AG04450 (cell line): ENCODE results near the gene SDCBP2. TPM values are rescaled to one million over a fixed set of nuclear protein-coding genes. Genes with fewer than 3 reads are reported as not detected.

Source experiments
- CTCF ChIA-PET: fragments of 300-600, 350-600 bp; formaldehyde crosslinking; extraction: SDS; loops from one replicate; lab custom pipeline; 2022; ENCODE audit warnings: antibody characterized with exemption, inconsistent platforms; lab: Charles Lee
- POLR2A ChIA-PET: fragments of 350-600 bp; formaldehyde crosslinking; extraction: SDS; loops from one replicate; lab custom pipeline; 2021; ENCODE audit warnings: antibody characterized with exemption, inconsistent platforms; lab: Yijun Ruan, JAX
- DNase-seq: peaks from one replicate; pipeline ENCODE4 v3.0.0-alpha.2; 2011; ENCODE audit warnings: low read depth, low spot score
- H3K27ac ChIP-seq: one replicate; pipeline ENCODE4 v1.5.1; 2012; ENCODE audit warnings: low read depth, low read length, control low read depth
- H3K27me3 ChIP-seq: one replicate; pipeline ENCODE4 v1.6.0; 2012; ENCODE audit warnings: low read length; ENCODE audit not compliant: control insufficient read depth, insufficient read depth
- H3K4me3 ChIP-seq: 2 replicates; pipeline ENCODE4 v1.5.1; 2011; ENCODE audit warnings: mild to moderate bottlenecking, low read depth, low read length, control low read depth
- H3K9me3 ChIP-seq: 2 replicates; pipeline ENCODE4 v1.5.1; 2012; ENCODE audit warnings: low read length; ENCODE audit not compliant: control insufficient read depth, insufficient read depth
- polyA plus RNA-seq: library from polyadenylated mRNA; depleted of rRNA; stranded (reverse); fragments of >200 nt; gene quantifications from 2 replicates; pipeline ENCODE4 v1.2.3, GENCODE V29; 2011
- TF ChIP-seq, protein P1 (sequence below): IDR thresholded peaks from 2 replicates; pipeline ENCODE4 v1.5.1; 2011; ENCODE audit warnings: low read depth, low read length, control low read depth, inconsistent platforms

The SDCBP2 gene
- polyA plus RNA-seq, 1 experiment: 2.0 TPM

DNA sequence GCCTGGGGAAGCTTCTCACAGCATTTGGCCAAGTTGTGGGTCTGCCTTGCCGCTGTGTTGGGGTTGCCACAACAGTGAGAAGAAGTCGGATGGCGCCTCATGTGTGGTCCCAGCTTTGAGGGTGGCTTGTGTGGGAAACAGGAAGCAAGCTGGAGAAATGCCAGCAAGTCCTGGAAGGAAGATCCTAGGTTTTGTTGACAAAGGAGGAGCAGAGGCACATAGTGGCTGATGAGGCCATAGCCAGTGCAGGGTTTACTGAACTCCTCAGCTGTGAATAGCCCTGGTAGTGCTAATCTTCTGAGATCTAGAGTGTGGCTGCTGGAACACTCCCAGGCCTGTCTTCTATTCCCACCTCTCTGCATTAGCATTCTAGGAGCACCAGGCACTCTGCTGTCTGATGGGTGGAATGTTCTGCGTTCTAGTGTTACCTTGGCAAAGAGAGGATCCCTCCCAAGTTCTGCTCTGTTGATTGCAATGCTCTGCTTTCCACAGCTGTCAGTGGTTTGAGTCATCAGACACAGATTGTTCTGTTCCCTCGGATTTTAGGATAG lies 37.7 kb downstream of the SDCBP2 start:
- POLR2A ChIA-PET: no interaction called here
- H3K9me3 ChIP-seq: no peaks in the 10 kb centered on the region
- H3K27me3 ChIP-seq: no peaks in the 10 kb centered on the region
- CTCF ChIA-PET: interaction anchor here (1.0 to 1.1 kb wide), 3 partner anchors 21 to 149 kb away, joined by 3 read pairs; no protein-coding TSS in a partner anchor
- DNase-seq: no peak
- H3K4me3 ChIP-seq: no peak overlapping the region
- no peak overlapping the region for H3K27ac ChIP-seq
- TF ChIP-seq, protein P1, sequence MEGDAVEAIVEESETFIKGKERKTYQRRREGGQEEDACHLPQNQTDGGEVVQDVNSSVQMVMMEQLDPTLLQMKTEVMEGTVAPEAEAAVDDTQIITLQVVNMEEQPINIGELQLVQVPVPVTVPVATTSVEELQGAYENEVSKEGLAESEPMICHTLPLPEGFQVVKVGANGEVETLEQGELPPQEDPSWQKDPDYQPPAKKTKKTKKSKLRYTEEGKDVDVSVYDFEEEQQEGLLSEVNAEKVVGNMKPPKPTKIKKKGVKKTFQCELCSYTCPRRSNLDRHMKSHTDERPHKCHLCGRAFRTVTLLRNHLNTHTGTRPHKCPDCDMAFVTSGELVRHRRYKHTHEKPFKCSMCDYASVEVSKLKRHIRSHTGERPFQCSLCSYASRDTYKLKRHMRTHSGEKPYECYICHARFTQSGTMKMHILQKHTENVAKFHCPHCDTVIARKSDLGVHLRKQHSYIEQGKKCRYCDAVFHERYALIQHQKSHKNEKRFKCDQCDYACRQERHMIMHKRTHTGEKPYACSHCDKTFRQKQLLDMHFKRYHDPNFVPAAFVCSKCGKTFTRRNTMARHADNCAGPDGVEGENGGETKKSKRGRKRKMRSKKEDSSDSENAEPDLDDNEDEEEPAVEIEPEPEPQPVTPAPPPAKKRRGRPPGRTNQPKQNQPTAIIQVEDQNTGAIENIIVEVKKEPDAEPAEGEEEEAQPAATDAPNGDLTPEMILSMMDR: no peak

DNA sequence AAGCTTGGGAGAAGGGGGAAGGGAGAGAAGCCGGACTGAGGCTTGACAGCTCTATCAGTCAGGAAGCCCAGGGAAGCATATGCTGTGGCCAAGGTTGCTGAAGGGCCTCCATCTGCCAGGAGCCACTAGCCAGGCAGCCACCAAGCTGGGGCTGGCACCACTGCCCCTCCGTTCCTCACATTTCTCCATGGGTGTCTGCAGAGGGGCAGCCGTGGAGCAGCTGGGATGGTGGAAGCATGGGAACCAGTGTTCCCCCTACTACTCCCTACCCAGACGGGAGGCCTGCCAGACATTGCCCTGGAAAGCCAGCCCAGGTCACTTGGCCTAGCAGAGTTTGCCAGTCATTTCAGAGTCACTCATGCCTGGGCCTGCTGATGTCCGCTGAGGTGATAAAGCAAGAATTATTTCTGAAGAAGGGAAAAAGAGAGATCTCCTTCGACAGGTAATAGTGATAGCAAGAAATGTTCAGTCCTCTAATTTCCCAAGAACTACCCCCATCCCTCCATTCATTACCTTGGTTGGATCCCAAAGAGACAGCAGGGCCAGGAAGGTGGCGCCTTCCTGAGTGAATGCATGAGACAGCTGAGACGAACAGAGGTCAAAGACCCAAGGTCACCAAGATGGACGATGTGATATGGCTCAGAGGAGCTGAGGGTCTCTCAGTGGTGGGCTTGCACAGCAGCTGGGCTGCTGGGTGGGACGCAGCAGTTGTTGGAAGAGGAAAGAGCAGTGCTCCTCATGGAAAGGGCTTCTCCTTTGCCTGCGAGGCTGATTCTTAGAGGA lies 41.0 kb downstream of the SDCBP2 start:
- H3K27me3 ChIP-seq: no peaks in the 10 kb centered on the region
- ChIA-PET CTCF (interaction anchor here (0.6 kb wide), 1 partner anchor 27 kb away, joined by 4 read pairs; no protein-coding TSS in a partner anchor), POLR2A (no interaction called here)
- H3K9me3 ChIP-seq: no peaks in the 10 kb centered on the region
- H3K27ac ChIP-seq: no peak overlapping the region
- TF ChIP-seq, protein P1: no peak
- DNase-seq: no peak
- H3K4me3 ChIP-seq: no peak overlapping the region

DNA sequence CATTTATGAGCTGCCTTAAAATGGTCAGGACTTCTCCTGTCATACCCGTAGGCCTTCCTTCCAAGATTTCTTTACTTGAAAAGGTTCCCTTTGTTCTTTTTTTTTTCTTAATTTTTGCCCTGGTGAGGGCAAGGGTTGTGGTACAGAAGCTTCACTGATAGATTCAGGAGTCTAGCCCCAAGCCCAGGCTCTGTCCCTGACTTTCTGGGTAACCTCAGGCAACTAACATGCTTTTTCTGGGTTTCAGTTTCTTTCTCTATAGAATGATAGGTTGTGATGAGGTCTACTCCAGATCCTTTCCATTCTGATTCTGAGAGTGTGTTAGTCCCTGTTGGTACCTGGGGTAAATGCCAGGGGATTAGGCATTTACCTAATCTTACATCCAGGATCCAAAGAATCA lies 41.6 kb downstream of the SDCBP2 start:
- ChIA-PET CTCF (interaction anchor here (0.6 kb wide), 1 partner anchor 27 kb away, joined by 4 read pairs; no protein-coding TSS in a partner anchor), POLR2A (no interaction called here)
- TF ChIP-seq, protein P1: no peak
- Histone ChIP-seq H3K4me3 (no peak overlapping the region), H3K9me3 (no peaks in the 10 kb centered on the region), H3K27ac (no peak overlapping the region), H3K27me3 (no peaks in the 10 kb centered on the region)
- DNase-seq: no peak

DNA sequence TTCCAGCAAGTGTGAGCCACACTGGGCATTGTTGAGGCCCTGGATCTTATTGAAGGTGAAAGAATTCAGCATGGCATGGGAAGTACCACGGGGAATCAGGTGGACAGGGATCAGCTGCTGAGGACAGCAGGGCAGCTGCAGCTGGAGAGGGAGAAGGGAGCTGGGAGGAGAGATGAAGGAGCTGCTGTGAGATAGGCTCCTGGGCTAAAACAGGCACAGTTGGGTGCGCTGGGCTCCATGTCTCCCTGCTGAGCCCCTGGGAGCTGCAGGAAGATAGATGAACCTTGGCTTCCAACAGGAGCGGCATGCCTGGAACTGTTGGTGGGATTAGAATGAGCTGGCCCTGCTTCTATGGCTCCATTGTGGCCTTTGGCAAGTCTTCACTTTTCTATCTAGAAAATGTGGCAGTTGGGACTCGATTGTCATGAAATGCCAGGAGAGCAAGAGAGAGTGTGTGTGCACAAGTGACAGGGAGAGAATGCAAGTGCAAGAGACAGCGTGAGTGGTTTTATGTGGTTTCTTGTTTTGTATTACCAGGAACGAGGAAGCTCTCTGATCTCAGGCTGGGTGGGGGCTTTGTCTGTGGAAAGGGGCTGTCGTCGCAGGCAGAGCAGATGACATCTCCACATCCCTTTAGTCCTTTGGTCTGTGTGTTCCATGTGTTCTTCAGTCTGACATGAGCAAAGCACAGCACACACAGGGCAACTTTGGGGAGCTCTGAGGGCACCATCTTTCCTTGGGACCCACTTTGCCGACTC lies 42.5 kb downstream of the SDCBP2 start:
- POLR2A ChIA-PET: no interaction called here
- CTCF ChIA-PET: no interaction called here
- Histone ChIP-seq H3K9me3 (no peaks in the 10 kb centered on the region), H3K4me3 (no peak overlapping the region), H3K27me3 (no peaks in the 10 kb centered on the region), H3K27ac (no peak overlapping the region)
- no peak for DNase-seq
- TF ChIP-seq, protein P1: no peak
